Activated CD4-positive, alpha-beta T cell treated with anti-CD3 and anti-CD28 coated beads for 36 hours (primary cell): ENCODE measurements around the gene RNF44. TPM values are rescaled to one million over a fixed set of nuclear protein-coding genes. Genes with fewer than 3 reads are reported as not detected.
A peak's percentile ranks its signal among the peaks of the same experiment; 100 is the strongest.

Experiments
- ATAC-seq: fragments of 200-7000 bp; cut with Tn5 transposase; one replicate; pipeline ENCODE4 v1.10.0; 2021; ENCODE audit warnings: mild to moderate bottlenecking, moderate library complexity
- CTCF ChIA-PET: fragments of 350-600 bp; sonication (Branson Sonifier 250); formaldehyde crosslinking; loops from one replicate; lab custom pipeline; 2021; ENCODE audit warnings: antibody characterized with exemption; lab: Charles Lee
- POLR2A ChIA-PET: fragments of 350-600 bp; sonication (Branson Sonifier 250); formaldehyde crosslinking; loops from one replicate; lab custom pipeline; 2021; ENCODE audit warnings: antibody characterized with exemption, inconsistent platforms; lab: Charles Lee
- DNase-seq: peaks from one replicate; pipeline ENCODE4 v3.0.0-alpha.2; 2020
- H3K27ac Mint-ChIP-seq: one replicate; pipeline ENCODE4 v1.8.0; 2021; ENCODE audit warnings: mixed read lengths
- H3K27me3 Mint-ChIP-seq: one replicate; pipeline ENCODE4 v1.8.0; 2021; ENCODE audit warnings: mixed read lengths
- H3K36me3 Mint-ChIP-seq: one replicate; pipeline ENCODE4 v1.8.0; 2021; ENCODE audit warnings: low read depth, mixed read lengths
- H3K4me1 Mint-ChIP-seq: one replicate; pipeline ENCODE4 v1.8.0; 2021; ENCODE audit warnings: mixed read lengths
- H3K4me3 Mint-ChIP-seq: one replicate; pipeline ENCODE4 v1.8.0; 2021; ENCODE audit warnings: mild to moderate bottlenecking, moderate library complexity, mixed read lengths
- H3K9me3 Mint-ChIP-seq: one replicate; pipeline ENCODE4 v1.8.0; 2021; ENCODE audit warnings: low read depth, mixed read lengths
- intact Hi-C, 2 experiments: fragments of 100-400 bp; cut with DNase I in 1 of 2; cut with micrococcal nuclease in 1 of 2; formaldehyde crosslinking; loops; one replicate each; pipeline versions ENCODE4 v1.14.2 to v1.15.1; 2022 to 2024; cut with DNase I, micrococcal nuclease
- total RNA-seq, 2 experiments: library from RNA; stranded (reverse); gene quantifications; one replicate each; pipeline ENCODE4 v1.2.3, GENCODE V29; 2021

Gene RNF44
- total RNA-seq, 2 experiments from 2014 or later, result 61.6 to 62.9 TPM

GRCh38 chr5:176536132-176536901, 885 bp downstream of the RNF44 start:
- peak overlapping the region; percentile 97 for H3K4me3 Mint-ChIP-seq
- peaks cover 63% of the 10 kb centered on the region for H3K4me1 Mint-ChIP-seq
- intact Hi-C loops, result loop anchor here (2.0 to 5.0 kb wide), 8 partner anchors 176 to 1019 kb away; partner anchors contain the start of genes KIAA1191 (in 2 of the 2), GRK6 (in 1 of the 2), LMAN2 (in 1 of the 2) and SIMC1 (in 1 of the 2)
- no peaks in the 10 kb centered on the region for H3K9me3 Mint-ChIP-seq
- ChIA-PET CTCF (interaction anchor here (0.7 to 1.4 kb wide), 3 partner anchors 8 to 117 kb away, joined by 3 to 5 read pairs (median 4); no protein-coding TSS in a partner anchor), POLR2A (interaction anchor here (0.8 to 3.2 kb wide), 7 partner anchors 8 to 150 kb away, joined by 3 to 18 read pairs (median 4); partner anchors contain the start of gene FAF2)
- H3K36me3 Mint-ChIP-seq, result peaks cover 23% of the 10 kb centered on the region
- H3K27me3 Mint-ChIP-seq, result no peaks in the 10 kb centered on the region
- ATAC-seq (peak; percentile 7), DNase-seq (peak; percentile 89)
- H3K27ac Mint-ChIP-seq, result peak overlapping the region; percentile 98

- H3K4me3 Mint-ChIP-seq, result peak overlapping the region; percentile 97
Observed at GRCh38 chr5:176535664-176536131, 1.5 kb downstream of the RNF44 start.

GRCh38 chr5:176535101-176535663, 2.0 kb downstream of the RNF44 start:
- Mint-ChIP-seq H3K27ac (peak overlapping the region; percentile 98), H3K36me3 (peaks cover 29% of the 10 kb centered on the region), H3K4me1 (peaks cover 57% of the 10 kb centered on the region), H3K4me3 (peak overlapping the region; percentile 97), H3K9me3 (no peaks in the 10 kb centered on the region), H3K27me3 (no peaks in the 10 kb centered on the region)
- ChIA-PET CTCF (interaction anchor here (1.0 to 1.4 kb wide), 3 partner anchors 9 to 95 kb away, joined by 3 to 5 read pairs (median 3); partner anchors contain the start of genes EIF4E1B and SNCB), POLR2A (interaction anchor here (1.2 to 3.2 kb wide), 3 partner anchors 9 to 118 kb away, joined by 3 to 18 read pairs (median 4); partner anchors contain the start of gene FAF2)
- ATAC-seq (peak; percentile 4), DNase-seq (peak; percentile 64)
- intact Hi-C loops, result loop anchor here in 1 of 2 experiments (5.0 kb wide), 4 partner anchors 298 to 1018 kb away; partner anchors contain the start of genes LMAN2 and SIMC1

More at GRCh38 chr5:176535664-176536131, 1.5 kb downstream of the RNF44 start:
- Mint-ChIP-seq H3K27me3 (no peaks in the 10 kb centered on the region), H3K36me3 (peaks cover 27% of the 10 kb centered on the region), H3K27ac (peak overlapping the region; percentile 98), H3K9me3 (no peaks in the 10 kb centered on the region), H3K4me1 (peaks cover 62% of the 10 kb centered on the region)
- POLR2A ChIA-PET, result interaction anchor here (1.2 to 3.2 kb wide), 3 partner anchors 8 to 118 kb away, joined by 3 to 18 read pairs (median 4); partner anchors contain the start of gene FAF2
- ATAC-seq, result no peak
- intact Hi-C loops, result loop anchor here (2.0 to 5.0 kb wide), 8 partner anchors 175 to 1018 kb away; partner anchors contain the start of genes KIAA1191 (in 2 of the 2), GRK6 (in 1 of the 2), LMAN2 (in 1 of the 2) and SIMC1 (in 1 of the 2)
- peak; percentile 41 for DNase-seq
- CTCF ChIA-PET, result interaction anchor here (0.7 to 1.4 kb wide), 4 partner anchors 8 to 118 kb away, joined by 3 to 5 read pairs (median 4); partner anchors contain the start of genes EIF4E1B and SNCB

GRCh38 chr5:176534640-176535039, 2.6 kb downstream of the RNF44 start:
- POLR2A ChIA-PET, result interaction anchor here (0.6 to 1.5 kb wide), 3 partner anchors 9 to 24 kb away, joined by 3 to 6 read pairs (median 5); no protein-coding TSS in a partner anchor
- peak; percentile 36 for DNase-seq
- CTCF ChIA-PET, result interaction anchor here (1.0 to 1.4 kb wide), 3 partner anchors 9 to 96 kb away, joined by 3 to 6 read pairs (median 5); partner anchors contain the start of genes EIF4E1B, FAF2 and SNCB
- intact Hi-C loops, result loop anchor here in 1 of 2 experiments (5.0 kb wide), 4 partner anchors 297 to 1017 kb away; partner anchors contain the start of genes LMAN2 and SIMC1
- Mint-ChIP-seq H3K4me1 (peaks cover 54% of the 10 kb centered on the region), H3K27ac (peak overlapping the region; percentile 98), H3K4me3 (peak overlapping the region; percentile 97), H3K9me3 (no peaks in the 10 kb centered on the region), H3K27me3 (no peaks in the 10 kb centered on the region), H3K36me3 (peaks cover 31% of the 10 kb centered on the region)
- ATAC-seq, result no peak

GRCh38 chr5:176533894-176534611, 3.1 kb downstream of the RNF44 start:
- Mint-ChIP-seq H3K9me3 (no peaks in the 10 kb centered on the region), H3K4me3 (peak overlapping the region; percentile 97), H3K4me1 (peaks cover 53% of the 10 kb centered on the region), H3K27me3 (no peaks in the 10 kb centered on the region), H3K36me3 (peaks cover 34% of the 10 kb centered on the region), H3K27ac (peak overlapping the region; percentile 98)
- no peak for ATAC-seq
- ChIA-PET CTCF (interaction anchor here (0.7 to 1.2 kb wide), 4 partner anchors 24 to 125 kb away, joined by 3 to 6 read pairs (median 4); partner anchors contain the start of genes CLTB and FAF2), POLR2A (interaction anchor here (0.6 to 1.5 kb wide), 3 partner anchors 10 to 29 kb away, joined by 3 to 6 read pairs (median 5); no protein-coding TSS in a partner anchor)
- intact Hi-C loops, result no loop called here
- DNase-seq, result peak; percentile 65

- Mint-ChIP-seq H3K27ac (peak overlapping the region; percentile 98), H3K9me3 (no peaks in the 10 kb centered on the region), H3K27me3 (no peaks in the 10 kb centered on the region), H3K4me1 (peaks cover 50% of the 10 kb centered on the region), H3K36me3 (peaks cover 34% of the 10 kb centered on the region), H3K4me3 (peak overlapping the region; percentile 97)
- DNase-seq, result no peak
- ATAC-seq, result no peak
- intact Hi-C loops, result no loop called here
- CTCF ChIA-PET, result interaction anchor here (0.7 to 1.2 kb wide), 4 partner anchors 25 to 126 kb away, joined by 3 to 6 read pairs (median 4); partner anchors contain the start of genes CLTB and FAF2
- POLR2A ChIA-PET, result interaction anchor here (0.9 to 1.5 kb wide), 2 partner anchors 10 to 29 kb away, joined by 3 to 6 read pairs; no protein-coding TSS in a partner anchor
Observed at GRCh38 chr5:176533390-176533789, 3.8 kb downstream of the RNF44 start.

GRCh38 chr5:176532795-176533194, 4.4 kb downstream of the RNF44 start:
- peak overlapping the region; percentile 98 for H3K27ac Mint-ChIP-seq
- intact Hi-C loops, result no loop called here
- H3K4me1 Mint-ChIP-seq, result peaks cover 44% of the 10 kb centered on the region
- DNase-seq, result no peak
- H3K4me3 Mint-ChIP-seq, result peak overlapping the region; percentile 97
- ChIA-PET POLR2A (no interaction called here), CTCF (interaction anchor here (0.7 to 1.8 kb wide), 3 partner anchors 11 to 116 kb away, joined by 3 to 5 read pairs (median 4); partner anchors contain the start of gene CLTB)
- peaks cover 35% of the 10 kb centered on the region for H3K36me3 Mint-ChIP-seq
- ATAC-seq, result no peak
- H3K27me3 Mint-ChIP-seq, result no peaks in the 10 kb centered on the region
- H3K9me3 Mint-ChIP-seq, result no peaks in the 10 kb centered on the region

GRCh38 chr5:176531902-176532493, 5.2 kb downstream of the RNF44 start:
- Mint-ChIP-seq H3K4me1 (peaks cover 44% of the 10 kb centered on the region), H3K4me3 (no peak overlapping the region), H3K27me3 (no peaks in the 10 kb centered on the region), H3K36me3 (peaks cover 35% of the 10 kb centered on the region), H3K9me3 (no peaks in the 10 kb centered on the region), H3K27ac (no peak overlapping the region)
- ChIA-PET POLR2A (interaction anchor here (0.5 kb wide), 1 partner anchor 83 kb away, joined by 4 read pairs; no protein-coding TSS in a partner anchor), CTCF (interaction anchor here (0.6 to 1.8 kb wide), 5 partner anchors 12 to 473 kb away, joined by 3 to 5 read pairs (median 3); partner anchors contain the start of gene CLTB)
- DNase-seq (no peak), ATAC-seq (no peak)
- intact Hi-C loops, result no loop called here

GRCh38 chr5:176530983-176531901, 6.0 kb downstream of the RNF44 start:
- Mint-ChIP-seq H3K27me3 (no peaks in the 10 kb centered on the region), H3K4me3 (peak overlapping the region; percentile 56), H3K36me3 (peaks cover 35% of the 10 kb centered on the region), H3K9me3 (no peaks in the 10 kb centered on the region), H3K27ac (peak overlapping the region; percentile 86), H3K4me1 (peaks cover 44% of the 10 kb centered on the region)
- peak; percentile 26 for ATAC-seq
- POLR2A ChIA-PET, result interaction anchor here (0.5 kb wide), 1 partner anchor 83 kb away, joined by 4 read pairs; no protein-coding TSS in a partner anchor
- DNase-seq, result peak; percentile 57
- CTCF ChIA-PET, result interaction anchor here (0.6 to 1.8 kb wide), 6 partner anchors 13 to 474 kb away, joined by 3 to 5 read pairs (median 3); partner anchors contain the start of gene CLTB
- intact Hi-C loops, result no loop called here
